G401.6 (cell line): ENCODE measurements around the gene LASP1.
A peak's percentile ranks its signal among the peaks of the same experiment; 100 is the strongest.

ENCODE experiments used
- FAIRE-seq: peaks from 2 replicates; lab custom pipeline; 2012; peaks lifted over from hg19 to GRCh38; lab: Jason Lieb, UNC

Gene LASP1

DNA sequence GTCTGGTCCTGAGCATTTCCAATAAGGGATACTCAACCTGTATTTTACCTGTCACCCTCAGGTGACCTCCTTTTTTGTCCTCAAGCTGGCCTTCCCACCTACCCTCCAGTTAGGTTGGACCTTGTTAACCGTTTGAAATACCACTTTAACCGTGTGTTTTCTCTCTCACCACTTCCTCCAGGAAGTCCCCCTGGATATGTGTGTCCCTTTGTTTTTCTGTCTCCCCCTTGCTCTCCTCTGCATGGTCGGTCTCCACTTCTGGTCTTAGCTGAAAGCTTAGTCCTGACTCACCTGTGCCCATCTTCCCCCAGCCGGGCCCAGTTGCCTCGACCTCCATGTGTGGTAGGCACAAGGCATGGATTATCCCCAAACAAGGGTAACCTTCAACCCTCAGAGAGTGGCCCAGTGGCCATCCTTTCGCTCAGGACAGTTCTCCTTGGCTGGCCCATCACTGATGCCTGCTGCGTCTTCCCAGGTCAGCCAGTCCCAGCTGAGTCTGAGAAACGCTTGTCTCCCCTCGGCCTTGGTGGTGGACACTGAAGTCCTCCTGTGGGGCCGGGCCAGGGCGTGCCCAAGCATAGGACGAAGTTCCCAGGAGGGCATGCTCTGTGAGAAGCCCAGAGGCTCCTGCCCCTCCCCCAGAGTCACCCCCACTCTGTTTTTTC lies 20.0 kb downstream of the LASP1 start:
- no peak for FAIRE-seq

DNA sequence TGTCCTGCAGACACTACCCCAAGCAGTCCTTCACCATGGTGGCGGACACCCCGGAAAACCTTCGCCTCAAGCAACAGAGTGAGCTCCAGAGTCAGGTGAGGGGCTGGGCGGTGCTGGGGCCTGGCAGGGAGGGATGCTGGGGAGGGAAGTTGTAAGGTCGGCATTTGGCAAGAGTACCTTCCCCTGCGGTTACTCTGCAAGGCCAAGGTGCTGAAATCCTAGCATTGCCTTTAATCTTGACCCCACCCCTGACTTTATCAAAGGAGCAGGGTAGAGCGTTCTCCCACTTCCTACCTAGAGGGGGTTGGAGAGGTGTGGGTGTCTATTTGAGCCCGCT lies 20.5 kb downstream of the LASP1 start:
- no peak for FAIRE-seq

DNA sequence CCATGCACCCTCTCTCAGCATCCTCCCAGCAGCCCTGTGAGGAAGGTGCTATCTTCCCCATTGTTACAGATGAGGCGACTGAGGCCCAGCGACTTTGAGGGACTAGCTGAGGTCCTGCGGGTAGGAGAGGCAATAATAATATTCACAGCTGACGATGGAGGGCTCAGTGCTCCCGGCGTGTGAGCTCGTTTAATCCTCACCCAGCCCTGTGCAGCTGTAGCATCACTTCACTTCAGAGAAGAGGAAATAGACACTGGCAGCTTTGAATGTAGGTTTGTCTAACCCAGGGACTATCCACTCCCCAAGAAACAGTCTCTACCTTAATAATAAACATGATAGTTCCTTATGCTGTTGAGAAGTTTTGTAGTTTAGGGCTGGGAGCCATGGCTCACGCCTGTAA lies 21.6 kb downstream of the LASP1 start:
- no peak for FAIRE-seq

DNA sequence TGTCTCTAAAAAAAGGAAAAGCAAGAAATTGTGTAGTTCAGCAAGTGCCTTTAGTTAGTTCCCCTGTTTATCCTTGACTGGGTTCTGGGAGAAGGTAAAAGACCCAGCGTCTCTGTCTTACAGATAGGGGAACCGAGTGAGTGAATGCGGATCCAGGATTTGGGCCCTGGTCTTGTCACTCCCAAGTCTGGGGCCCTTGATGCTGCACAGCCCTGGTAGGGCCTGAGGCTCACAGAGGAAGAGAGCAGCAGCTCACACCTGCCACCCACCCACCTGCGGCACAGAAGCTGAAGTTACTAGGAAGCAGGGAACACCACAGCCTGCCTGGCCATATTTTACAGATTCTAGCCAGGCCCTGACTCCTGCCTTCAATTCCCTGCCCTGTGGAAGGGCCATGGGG lies 22.2 kb downstream of the LASP1 start:
- no peak for FAIRE-seq

DNA sequence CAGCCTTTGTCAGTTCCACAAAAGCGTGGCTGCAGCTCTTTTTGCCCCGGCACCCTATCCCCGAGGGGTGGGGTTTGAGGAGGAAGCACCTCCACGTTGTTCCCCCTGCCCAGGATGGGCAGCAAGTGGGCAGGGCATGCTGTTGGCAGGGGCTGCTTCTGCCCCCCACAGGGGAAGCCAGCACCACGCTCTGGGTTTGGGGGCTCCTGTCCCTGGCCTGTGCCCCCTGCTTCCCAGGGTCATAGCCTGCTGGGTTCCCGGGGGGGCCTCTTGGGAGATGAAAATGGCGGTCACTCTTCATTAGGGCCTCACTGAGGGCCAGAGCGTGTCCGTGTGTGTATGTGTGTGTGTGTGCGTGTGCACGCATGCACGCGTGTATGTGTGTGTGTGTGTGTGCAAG lies 22.8 kb downstream of the LASP1 start:
- FAIRE-seq: no peak

DNA sequence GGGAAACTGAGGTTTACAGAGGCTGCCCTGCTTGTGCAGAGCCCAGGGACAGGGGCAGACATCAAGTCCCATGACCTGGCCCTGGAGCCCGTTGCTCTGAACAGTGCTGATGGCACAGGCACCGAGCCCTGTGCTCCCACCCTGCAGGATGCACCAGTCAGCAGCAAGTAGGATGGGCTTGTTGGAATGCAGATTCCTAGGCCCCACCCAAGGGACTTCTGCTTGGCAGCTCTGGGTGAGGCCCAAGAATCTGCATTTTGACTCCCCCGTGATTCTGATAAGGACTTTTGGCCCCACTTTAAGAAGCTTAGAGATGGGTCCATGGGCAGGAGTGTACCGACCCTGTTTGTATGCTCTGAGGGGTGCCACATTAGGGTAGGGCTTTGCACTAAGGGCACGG lies 23.3 kb downstream of the LASP1 start:
- FAIRE-seq: no peak

DNA sequence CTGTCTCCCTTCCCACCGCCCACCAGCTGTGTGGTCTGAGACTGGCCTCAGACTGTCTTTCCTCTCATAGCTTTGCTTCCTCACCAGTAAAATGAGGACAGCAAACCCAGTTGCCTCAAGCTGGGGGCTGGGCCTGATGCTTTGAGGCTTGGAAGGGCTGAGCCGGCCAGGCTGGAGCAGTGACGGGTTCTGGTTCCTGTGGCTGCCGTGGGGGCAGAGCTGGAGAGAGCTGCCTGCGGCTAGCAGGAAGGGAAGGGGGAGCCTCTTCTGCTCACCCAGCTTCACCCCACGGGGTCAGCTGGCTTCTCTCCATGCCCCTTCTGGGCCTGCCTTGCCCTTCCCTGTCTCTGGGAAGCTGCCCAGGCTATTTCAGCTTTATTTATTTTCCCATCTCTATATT lies 23.7 kb downstream of the LASP1 start:
- FAIRE-seq: no peak

DNA sequence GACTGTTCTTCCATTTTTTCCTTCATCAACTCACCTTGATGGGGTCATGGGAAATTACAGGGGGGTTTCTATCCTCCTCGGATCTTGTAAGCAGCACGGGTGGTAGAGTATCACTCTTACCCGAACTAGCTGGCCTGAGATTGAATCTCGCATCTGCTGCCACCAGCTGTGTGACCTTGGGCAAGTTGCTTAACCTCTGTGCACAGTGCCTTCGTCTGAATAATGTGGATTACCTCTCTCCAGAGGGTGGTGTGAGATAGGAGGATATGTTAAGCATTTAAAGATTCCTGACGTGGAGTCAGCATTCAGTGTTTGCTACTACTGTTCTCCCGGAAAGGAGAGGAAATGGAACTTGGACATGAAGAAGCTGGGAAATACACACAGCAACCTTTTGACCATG lies 24.4 kb downstream of the LASP1 start:
- FAIRE-seq: no peak

DNA sequence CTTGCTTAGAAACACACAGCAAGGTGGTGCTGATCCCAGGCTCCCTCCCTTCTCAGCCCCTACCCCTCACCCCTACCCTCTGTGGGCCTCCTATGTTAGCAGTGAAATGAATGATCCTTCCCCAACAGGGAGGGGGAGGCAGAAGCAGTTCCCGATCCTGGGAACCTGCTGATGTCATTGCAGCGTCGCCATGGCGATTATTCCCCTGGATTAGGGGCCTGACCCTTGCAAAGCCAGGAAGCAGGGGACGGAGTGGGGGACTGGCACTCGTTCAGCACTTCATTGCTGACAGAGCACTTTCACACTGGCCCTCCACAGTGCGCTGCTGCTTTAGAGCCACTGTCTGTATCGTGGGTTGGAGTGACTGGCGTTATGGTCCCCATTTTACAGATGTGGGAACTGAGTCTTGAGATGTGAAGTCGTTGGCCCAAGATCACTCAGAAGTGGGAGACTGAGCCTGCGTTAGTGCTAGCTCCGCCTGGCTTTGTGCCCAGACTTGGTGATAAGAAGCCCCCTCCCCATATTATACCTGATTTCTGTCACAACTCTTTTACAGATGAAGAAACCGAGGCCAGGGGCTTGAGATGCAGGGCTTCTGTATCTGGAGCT lies 26.6 kb downstream of the LASP1 start:
- no peak for FAIRE-seq

DNA sequence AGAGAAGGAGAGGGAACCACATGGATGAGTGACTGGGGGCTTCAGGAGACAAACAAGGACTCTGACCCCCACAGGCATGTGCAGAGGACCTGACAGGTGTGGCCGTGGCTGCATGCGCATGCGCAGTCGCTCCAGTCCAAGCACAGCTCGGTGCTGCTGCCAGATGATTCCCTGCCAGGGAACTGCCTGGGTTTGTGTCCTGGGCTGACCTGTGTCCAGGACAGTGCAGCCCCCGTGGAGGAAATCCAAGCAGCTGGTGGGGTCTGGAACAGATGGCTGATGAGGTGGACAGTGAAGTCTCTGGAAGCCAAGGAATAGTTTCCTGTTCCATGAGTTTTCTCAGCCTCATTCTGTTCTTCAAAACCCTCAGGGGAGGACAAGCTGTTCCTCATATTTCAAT lies 27.3 kb downstream of the LASP1 start:
- no peak for FAIRE-seq

DNA sequence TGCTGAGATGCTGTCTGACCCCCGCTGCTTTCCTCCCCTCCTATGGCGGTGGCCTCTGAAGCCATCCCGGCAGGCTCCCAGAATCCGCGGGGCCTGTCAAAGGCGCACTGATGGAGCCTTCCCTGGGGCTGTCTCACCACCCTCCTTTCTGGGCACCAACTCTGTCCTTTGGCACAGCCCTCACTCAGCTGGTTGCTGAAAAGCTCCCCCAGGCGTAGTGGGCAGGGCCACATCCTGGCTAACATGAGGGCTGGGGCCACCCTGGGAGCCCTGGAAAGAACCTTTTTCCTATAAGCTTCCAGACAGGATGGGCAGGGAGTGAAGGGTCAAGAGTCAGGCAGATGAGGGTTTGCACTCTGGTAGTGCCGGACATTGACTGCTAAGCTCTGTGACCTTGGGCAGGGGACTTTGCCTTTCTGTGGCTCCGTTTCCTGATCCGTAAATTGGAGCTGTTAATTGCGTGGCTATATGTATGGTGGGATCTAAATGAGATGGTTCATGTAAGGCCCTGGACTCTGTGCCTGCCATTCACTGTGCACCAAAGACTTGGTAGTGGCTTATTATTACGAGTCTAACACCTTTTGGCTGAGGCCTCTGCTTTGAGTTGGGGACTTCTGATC lies 27.9 kb downstream of the LASP1 start:
- FAIRE-seq: no peak

DNA sequence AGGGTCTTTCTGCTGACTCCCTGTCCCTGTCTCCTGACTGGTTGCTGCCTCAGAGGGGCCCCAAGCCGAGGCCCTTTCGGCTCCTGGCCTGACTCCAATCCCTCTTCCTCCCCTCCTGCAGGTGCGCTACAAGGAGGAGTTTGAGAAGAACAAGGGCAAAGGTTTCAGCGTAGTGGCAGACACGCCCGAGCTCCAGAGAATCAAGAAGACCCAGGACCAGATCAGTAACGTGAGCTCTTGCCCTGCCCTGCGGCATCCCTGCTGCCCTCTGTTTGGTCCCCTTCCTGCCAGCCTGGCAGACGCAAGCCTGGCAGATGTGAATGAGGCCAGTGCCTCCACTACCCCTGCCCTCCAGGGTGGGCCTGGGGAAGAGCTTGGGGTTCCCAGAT lies 28.4 kb downstream of the LASP1 start:
- FAIRE-seq: no peak

DNA sequence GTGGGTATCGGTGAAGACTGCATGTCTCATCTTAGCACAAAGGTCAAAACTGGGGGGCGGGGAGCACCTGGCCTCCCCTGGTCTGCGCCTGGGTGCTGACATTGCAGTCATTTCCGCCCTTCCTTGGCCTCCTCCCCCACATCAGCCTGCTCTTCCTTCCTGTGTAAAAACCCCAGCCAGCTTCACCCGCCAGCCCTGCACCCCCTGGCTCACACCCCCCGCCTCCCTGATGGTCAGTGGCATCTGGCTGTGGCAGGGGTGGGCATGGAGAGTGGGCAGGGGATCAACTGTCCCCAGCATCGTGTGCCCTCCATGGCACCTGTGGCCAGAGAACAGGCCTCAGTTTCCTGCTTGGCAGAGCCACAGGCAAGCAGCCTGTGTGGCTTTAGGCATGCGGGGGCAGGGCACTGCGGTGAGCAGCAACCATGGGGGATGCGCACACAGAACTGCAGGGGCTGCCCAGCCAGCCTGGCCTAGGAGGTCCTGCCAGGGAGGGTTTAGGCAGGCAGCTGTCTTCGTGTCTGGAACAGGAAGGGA lies 29.0 kb downstream of the LASP1 start:
- no peak for FAIRE-seq

DNA sequence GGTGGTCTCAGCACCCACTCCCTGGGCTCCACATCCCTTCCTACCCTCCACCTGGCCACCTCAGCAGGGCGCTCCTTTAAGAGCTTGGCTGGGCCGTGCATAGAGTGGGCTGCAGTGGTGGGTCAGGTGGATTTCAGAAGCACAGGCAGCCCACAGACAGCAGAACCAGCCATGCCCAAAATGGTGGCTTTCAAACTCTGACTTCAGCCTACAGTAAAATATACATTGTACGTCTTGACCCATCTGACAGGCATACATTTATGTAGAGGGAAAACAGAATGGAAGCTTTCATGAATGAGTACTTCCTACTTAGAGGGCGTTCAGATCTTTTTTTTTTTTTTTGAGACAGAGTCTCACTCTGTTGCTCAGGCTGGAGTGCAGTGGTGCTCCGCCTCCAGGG lies 29.6 kb downstream of the LASP1 start:
- FAIRE-seq: no peak

DNA sequence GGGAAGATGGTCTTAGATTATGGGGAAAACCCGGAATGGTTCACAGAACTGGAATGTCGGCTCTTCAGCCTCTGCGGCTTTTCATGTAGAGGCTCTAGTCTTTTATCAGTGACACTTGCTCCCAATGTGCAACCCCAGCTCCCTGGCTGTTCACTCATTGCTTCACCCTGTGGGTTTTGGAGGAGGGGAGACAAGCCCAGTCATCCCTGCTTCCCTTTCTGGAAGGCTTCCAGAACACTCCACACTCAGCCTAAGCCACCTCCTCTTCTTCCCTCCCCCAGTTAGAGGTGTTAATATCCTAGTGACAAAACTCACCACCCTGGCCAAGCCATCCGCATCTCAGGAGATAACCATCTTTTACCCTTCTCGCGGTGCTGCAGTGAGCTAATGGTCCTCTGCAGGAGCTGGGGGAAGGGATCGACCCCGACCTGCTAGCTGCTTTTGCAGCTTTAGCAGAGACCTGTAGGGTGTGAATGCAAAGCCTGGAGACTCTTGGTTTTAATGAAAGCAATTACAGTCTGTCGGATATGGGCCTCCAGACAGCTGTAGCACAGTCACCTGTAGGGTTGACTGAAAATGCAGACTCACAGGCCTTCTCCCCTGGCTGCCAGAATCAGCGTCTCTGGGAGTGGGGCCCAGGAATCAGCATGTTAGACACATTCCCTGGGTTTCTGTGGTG lies 31.3 kb downstream of the LASP1 start:
- no peak for FAIRE-seq

DNA sequence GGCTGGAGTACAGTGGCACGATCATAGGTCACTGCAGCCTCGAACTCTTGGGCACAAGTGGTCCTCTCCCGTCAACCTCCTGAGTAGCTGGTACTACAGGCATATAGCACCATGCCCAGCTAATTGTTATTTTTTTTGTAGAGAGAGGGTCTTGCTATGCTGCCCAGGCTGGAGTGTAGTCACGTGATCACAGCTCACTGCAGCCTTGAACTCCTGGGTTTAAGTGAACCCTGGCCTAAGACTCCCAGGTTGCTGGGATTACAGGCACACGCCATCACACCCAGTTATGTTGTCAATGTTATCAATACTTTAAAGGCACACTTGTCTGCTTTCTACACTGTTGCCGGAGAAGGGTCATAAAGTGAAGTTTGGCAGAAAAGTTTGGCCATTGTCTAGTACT lies 33.5 kb downstream of the LASP1 start:
- FAIRE-seq: no peak

DNA sequence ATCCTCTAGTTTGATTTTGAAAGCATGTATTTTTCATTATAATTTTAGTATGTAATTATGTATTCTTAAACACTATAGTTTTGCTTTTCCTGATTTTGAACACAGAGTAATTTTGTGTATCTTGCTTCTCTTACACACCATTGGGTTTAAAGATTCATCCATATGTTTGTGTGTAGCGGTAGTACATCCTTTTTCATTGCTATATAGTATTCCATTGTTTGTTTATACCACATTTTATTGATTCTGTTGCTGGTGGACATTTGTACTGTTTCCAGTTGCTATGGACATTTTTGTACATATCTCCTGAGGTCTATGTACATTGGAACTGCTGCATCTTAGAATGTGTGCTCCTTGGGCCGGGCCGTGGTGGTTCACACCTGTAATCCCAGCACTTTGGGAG lies 35.0 kb downstream of the LASP1 start:
- FAIRE-seq: no peak

DNA sequence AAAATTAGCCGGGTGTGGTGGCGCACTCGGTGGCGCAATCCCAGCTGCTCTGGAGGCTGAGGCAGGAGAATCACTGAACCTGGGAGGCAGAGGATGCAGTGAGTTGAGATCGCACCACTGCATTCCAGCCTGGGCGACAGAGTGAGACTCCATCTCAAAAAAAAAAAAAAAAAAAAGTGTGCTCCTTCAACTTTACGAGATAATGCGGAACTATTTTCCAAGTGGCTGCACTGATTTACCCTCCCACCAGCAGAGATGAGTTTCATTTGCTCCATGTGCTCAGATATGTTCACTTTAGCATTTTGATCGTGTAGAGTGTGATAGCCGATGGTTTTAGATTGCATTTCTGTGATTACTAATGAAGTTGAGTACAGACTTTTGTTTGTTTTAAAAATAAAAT lies 35.5 kb downstream of the LASP1 start:
- no peak for FAIRE-seq

DNA sequence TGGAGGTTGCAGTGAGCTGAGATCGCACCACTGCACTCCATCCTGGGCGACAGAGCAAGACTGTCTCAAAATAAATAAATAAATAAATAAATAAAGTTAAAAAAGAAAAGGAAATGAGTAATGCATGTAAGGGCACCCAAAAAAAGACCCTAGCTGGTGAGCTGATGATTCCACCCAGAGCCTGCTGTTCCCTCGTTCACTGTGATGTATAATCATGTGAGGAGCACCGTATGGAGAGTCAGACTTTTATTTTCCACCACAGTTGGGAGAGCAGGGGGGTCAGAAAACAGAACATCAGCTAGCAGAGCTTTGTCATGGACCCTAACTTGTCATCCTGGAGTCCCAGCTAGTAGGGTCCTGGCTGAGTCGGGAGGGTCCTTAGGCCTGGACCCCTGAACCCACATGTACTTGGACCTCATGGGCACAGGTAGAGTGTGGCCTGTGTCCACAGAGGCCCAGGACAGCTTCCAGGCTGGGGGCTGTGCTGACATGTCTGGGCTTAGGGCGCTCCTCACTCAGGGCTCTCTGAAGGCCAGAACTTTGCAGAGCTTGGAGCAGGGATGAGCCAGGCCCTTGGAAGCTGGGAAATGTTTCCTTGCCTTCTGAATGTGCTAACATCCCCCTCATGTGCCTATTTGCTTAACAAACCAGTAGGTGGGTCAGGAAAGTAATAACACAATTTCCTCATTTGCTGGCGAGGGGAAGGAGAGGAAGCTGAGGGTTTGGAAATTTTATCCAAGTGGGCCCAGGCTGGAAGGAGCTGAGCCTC lies 36.8 kb downstream of the LASP1 start:
- peak; percentile 23 for FAIRE-seq

DNA sequence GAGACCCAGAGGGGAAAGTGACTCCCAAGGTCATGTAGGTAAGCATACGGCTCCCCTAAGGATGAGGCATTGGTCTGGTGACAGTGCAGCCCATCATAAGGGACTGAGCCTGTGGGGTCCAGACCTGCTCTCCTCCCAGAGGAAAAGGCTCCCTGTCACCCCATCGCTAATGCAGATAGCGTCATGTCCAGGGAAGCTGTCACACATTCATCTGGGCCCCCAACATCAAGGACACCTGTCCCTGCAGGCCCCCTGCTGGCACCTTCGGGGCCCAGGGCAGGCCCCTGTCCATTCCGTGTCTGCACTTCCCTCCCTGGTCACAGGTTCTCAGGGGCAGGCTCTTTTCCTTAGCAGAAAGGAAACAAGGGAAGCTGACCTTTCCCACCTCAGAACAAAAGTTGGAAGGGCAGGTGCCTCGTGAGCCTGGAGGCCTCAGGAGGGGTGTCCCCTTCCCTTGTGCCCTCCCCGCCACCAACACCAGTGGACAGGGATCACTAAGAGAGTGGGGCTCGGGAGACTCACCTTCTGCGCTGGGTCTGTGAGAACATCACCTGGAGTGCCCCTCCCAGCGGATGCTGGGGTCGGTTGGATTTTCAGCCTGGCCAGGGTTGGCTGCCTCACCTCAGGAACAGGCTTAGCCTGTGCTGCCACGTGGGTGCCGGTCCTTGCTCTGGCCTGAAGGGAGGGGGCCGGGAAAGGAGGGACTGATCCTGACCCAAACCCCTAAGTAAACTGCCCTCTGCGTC lies 38.2 kb downstream of the LASP1 start:
- no peak for FAIRE-seq

DNA sequence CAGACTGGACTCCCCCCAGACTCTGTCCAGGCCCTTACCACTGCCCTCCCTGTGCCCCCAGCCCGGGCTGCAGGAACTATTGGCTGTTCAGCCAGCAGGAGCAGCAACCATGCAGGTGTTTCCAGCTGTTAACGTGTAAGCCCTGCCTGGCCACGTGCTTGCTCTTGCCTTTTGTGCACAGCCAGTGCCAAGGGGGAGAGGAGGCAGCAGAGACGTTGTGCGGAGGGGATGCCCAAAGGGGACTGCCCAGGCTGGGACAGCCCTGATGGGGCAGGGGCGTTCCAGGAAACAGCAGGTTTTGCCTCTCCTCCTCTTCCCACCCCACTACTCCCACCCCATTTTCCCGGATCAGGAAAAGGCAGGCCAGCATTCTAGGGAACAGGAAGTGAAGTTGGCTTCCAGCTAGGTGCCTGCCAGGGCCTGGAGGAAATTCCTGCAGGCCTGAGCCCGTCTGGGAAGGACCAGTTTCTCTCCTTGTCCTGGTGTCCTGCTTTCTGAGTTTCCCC lies 38.9 kb downstream of the LASP1 start:
- no peak for FAIRE-seq

DNA sequence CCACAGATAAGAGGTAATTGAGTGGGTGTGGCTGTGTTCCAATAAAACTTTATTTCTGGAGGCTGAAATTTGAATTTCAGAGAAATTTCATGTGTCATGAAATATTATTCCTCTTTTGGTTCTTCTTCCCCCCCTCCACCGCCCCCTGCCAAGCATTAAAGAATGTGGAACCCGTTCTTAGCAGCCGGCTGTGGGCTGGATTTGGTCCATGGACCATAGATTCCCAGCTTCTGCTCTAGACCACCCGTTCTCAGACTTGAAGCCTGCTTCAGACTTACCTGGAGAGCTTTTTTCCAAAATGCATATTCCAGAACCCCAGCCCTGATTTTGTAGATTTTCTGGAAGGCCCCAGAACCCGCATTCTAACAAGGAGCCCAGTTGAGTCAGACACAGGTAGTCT lies 40.5 kb downstream of the LASP1 start:
- no peak for FAIRE-seq
